ENCODE measurements around the gene SSH3.

The SSH3 gene

GRCh38 chr11:67293090-67293489, 10.2 kb upstream of the SSH3 start:
- DNase-seq = peak in 1 of 2 donors; percentile 57

GRCh38 chr11:67295846-67296245, 7.5 kb upstream of the SSH3 start:
- no peak for DNase-seq

- no peak for DNase-seq
Observed at GRCh38 chr11:67298786-67299185, 4.5 kb upstream of the SSH3 start.

GRCh38 chr11:67299471-67300191, 3.7 kb upstream of the SSH3 start:
- DNase-seq = no peak

- DNase-seq = no peak
Observed at GRCh38 chr11:67300256-67300755, 3.0 kb upstream of the SSH3 start.

- no peak for DNase-seq
Observed at GRCh38 chr11:67300756-67301312, 2.5 kb upstream of the SSH3 start.

- DNase-seq = no peak
Observed at GRCh38 chr11:67301313-67301921, 1.9 kb upstream of the SSH3 start.

- DNase-seq = no peak
Observed at GRCh38 chr11:67301951-67302516, 1.3 kb upstream of the SSH3 start.

- DNase-seq = peak in 1 of 2 donors; percentile 42
Observed at GRCh38 chr11:67302571-67303131, 679 bp upstream of the SSH3 start.

GRCh38 chr11:67303835-67304411, 593 bp downstream of the SSH3 start:
- DNase-seq = no peak

GRCh38 chr11:67304511-67305113, 1.3 kb downstream of the SSH3 start:
- DNase-seq = no peak

GRCh38 chr11:67306769-67307544, 3.6 kb downstream of the SSH3 start:
- no peak for DNase-seq

- no peak for DNase-seq
Observed at GRCh38 chr11:67307545-67308001, 4.2 kb downstream of the SSH3 start.

GRCh38 chr11:67308031-67308866, 4.9 kb downstream of the SSH3 start:
- DNase-seq = no peak

- DNase-seq = no peak
Observed at GRCh38 chr11:67309166-67309565, 5.8 kb downstream of the SSH3 start.

GRCh38 chr11:67309661-67310061, 6.3 kb downstream of the SSH3 start:
- DNase-seq = no peak

- no peak for DNase-seq
Observed at GRCh38 chr11:67310246-67311050, 7.1 kb downstream of the SSH3 start.

GRCh38 chr11:67311051-67311555, 7.8 kb downstream of the SSH3 start:
- DNase-seq = no peak

- DNase-seq = no peak
Observed at GRCh38 chr11:67311556-67312082, 8.3 kb downstream of the SSH3 start.
